Calu3 (cell line): ENCODE results near the gene ADM5. TPM values are rescaled to one million over a fixed set of nuclear protein-coding genes. Genes with fewer than 3 reads are reported as not detected.
A peak's percentile ranks its signal among the peaks of the same experiment; 100 is the strongest.

Source experiments
- BruUV-seq: library from RNA; stranded (reverse); fragments of 400-500 nt; replicated peaks from 2 replicates; lab custom pipeline; 2021; lab: Mats Ljungman, UMichigan
- CTCF ChIA-PET: fragments of 300-600 bp; sonication (Branson Sonifier 250); formaldehyde crosslinking; loops from one replicate; lab custom pipeline; 2022; ENCODE audit warnings: antibody characterized with exemption; lab: Charles Lee
- DNase-seq: peaks from one replicate; pipeline ENCODE4 v3.0.0; 2022
- H3K27ac Mint-ChIP-seq: one replicate; pipeline ENCODE4 v1.8.0; 2022; ENCODE audit warnings: mixed read lengths; ENCODE audit not compliant: unreplicated experiment
- H3K27me3 Mint-ChIP-seq: one replicate; pipeline ENCODE4 v1.8.0; 2022; ENCODE audit warnings: mixed read lengths; ENCODE audit not compliant: unreplicated experiment
- H3K36me3 Mint-ChIP-seq: one replicate; pipeline ENCODE4 v1.8.0; 2022; ENCODE audit warnings: mild to moderate bottlenecking, moderate library complexity, mixed read lengths; ENCODE audit not compliant: insufficient read depth, unreplicated experiment
- H3K4me1 Mint-ChIP-seq: one replicate; pipeline ENCODE4 v1.8.0; 2022; ENCODE audit warnings: mild to moderate bottlenecking, low read depth, mixed read lengths; ENCODE audit not compliant: unreplicated experiment
- H3K4me3 Mint-ChIP-seq: one replicate; pipeline ENCODE4 v1.8.0; 2022; ENCODE audit warnings: mild to moderate bottlenecking, low read depth, moderate library complexity, mixed read lengths; ENCODE audit not compliant: unreplicated experiment
- H3K9me3 Mint-ChIP-seq: one replicate; pipeline ENCODE4 v1.8.0; 2022; ENCODE audit warnings: low read depth, mixed read lengths; ENCODE audit not compliant: unreplicated experiment
- intact Hi-C: fragments of 100-400 bp; cut with micrococcal nuclease; formaldehyde crosslinking; loops from one replicate; pipeline ENCODE4 v1.10.0; 2022; ENCODE audit not compliant: unreplicated experiment
- total RNA-seq: library from RNA; stranded (reverse); gene quantifications from 2 replicates; pipeline ENCODE4 v1.2.3, GENCODE V29; 2022
- TF ChIP-seq, protein P1 (sequence below): fragments of 200-600 bp; IDR thresholded peaks from one replicate; pipeline ENCODE4 v1.8.0; 2022; ENCODE audit warnings: antibody characterized with exemption; ENCODE audit not compliant: unreplicated experiment

ADM5 gene
- total RNA-seq, 1 experiment from 2014 or later, result 18.5 TPM

DNA sequence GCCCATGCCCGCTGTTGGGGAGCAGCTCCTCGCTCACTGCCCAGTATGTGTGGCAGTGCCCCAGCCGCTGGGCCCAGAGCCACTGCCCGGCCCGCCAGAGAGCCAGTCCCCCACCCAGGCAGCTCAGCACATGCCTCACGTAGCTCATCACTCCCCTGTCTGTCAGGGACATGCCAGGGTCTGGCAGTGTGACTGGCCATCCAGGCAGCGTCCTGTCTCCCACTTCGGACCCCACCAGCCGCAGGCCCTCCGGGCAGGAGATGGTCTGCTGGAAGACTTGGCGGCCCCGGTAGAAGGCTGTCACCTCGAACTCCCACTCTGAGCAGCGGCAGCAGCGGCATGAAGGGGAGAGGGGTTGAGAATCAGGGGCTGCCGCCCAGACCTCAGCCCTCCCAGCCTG lies 27.4 kb upstream of the ADM5 start:
- no TSS peak for BruUV-seq
- CTCF ChIA-PET, result no interaction called here
- DNase-seq, result no peak
- TF ChIP-seq, protein P1, sequence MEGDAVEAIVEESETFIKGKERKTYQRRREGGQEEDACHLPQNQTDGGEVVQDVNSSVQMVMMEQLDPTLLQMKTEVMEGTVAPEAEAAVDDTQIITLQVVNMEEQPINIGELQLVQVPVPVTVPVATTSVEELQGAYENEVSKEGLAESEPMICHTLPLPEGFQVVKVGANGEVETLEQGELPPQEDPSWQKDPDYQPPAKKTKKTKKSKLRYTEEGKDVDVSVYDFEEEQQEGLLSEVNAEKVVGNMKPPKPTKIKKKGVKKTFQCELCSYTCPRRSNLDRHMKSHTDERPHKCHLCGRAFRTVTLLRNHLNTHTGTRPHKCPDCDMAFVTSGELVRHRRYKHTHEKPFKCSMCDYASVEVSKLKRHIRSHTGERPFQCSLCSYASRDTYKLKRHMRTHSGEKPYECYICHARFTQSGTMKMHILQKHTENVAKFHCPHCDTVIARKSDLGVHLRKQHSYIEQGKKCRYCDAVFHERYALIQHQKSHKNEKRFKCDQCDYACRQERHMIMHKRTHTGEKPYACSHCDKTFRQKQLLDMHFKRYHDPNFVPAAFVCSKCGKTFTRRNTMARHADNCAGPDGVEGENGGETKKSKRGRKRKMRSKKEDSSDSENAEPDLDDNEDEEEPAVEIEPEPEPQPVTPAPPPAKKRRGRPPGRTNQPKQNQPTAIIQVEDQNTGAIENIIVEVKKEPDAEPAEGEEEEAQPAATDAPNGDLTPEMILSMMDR, result no peak
- intact Hi-C loops, result no loop called here
- no peaks in the 10 kb centered on the region for H3K27me3 Mint-ChIP-seq
- H3K27ac Mint-ChIP-seq, result no peak overlapping the region
- peaks cover 95% of the 10 kb centered on the region for H3K36me3 Mint-ChIP-seq
- no peak overlapping the region for H3K4me3 Mint-ChIP-seq
- H3K4me1 Mint-ChIP-seq, result peaks cover 7% of the 10 kb centered on the region
- H3K9me3 Mint-ChIP-seq, result no peaks in the 10 kb centered on the region

GRCh38 chr19:49663224-49663623 lies 26.2 kb upstream of the ADM5 start:
- H3K4me1 Mint-ChIP-seq, result peaks cover 13% of the 10 kb centered on the region
- H3K27ac Mint-ChIP-seq, result no peak overlapping the region
- CTCF ChIA-PET, result interaction anchor here (0.6 to 1.2 kb wide), 2 partner anchors 17 to 40 kb away, joined by 3 to 4 read pairs; no protein-coding TSS in a partner anchor
- no peaks in the 10 kb centered on the region for H3K27me3 Mint-ChIP-seq
- no peaks in the 10 kb centered on the region for H3K9me3 Mint-ChIP-seq
- H3K4me3 Mint-ChIP-seq, result peak overlapping the region; percentile 8
- TF ChIP-seq, protein P1, result no peak
- BruUV-seq, result no TSS peak
- no peak for DNase-seq
- intact Hi-C loops, result no loop called here
- H3K36me3 Mint-ChIP-seq, result peaks cover 92% of the 10 kb centered on the region

GRCh38 chr19:49664171-49665035 lies 25.0 kb upstream of the ADM5 start:
- CTCF ChIA-PET, result interaction anchor here (0.7 to 2.5 kb wide), 4 partner anchors 9 to 24 kb away, joined by 3 to 10 read pairs (median 5); partner anchors contain the start of genes PRMT1 and RRAS
- H3K27ac Mint-ChIP-seq, result peak overlapping the region; percentile 77
- peaks cover 87% of the 10 kb centered on the region for H3K36me3 Mint-ChIP-seq
- H3K9me3 Mint-ChIP-seq, result no peaks in the 10 kb centered on the region
- intact Hi-C loops, result loop anchor here (1.0 kb wide), 1 partner anchor 24 kb away; the partner anchor contains the start of gene RRAS
- BruUV-seq, result no TSS peak
- TF ChIP-seq, protein P1, result no peak
- peak; percentile 96 for DNase-seq
- H3K27me3 Mint-ChIP-seq, result no peaks in the 10 kb centered on the region
- peaks cover 13% of the 10 kb centered on the region for H3K4me1 Mint-ChIP-seq
- H3K4me3 Mint-ChIP-seq, result peak overlapping the region; percentile 83

GRCh38 chr19:49665036-49665350 lies 24.4 kb upstream of the ADM5 start:
- TF ChIP-seq, protein P1, result no peak
- peaks cover 84% of the 10 kb centered on the region for H3K36me3 Mint-ChIP-seq
- H3K27ac Mint-ChIP-seq, result peak overlapping the region; percentile 77
- peak overlapping the region; percentile 83 for H3K4me3 Mint-ChIP-seq
- H3K9me3 Mint-ChIP-seq, result no peaks in the 10 kb centered on the region
- no TSS peak for BruUV-seq
- CTCF ChIA-PET, result interaction anchor here (0.7 to 2.5 kb wide), 2 partner anchors 10 to 12 kb away, joined by 7 to 10 read pairs; partner anchors contain the start of gene PRMT1
- peaks cover 13% of the 10 kb centered on the region for H3K4me1 Mint-ChIP-seq
- intact Hi-C loops, result no loop called here
- H3K27me3 Mint-ChIP-seq, result no peaks in the 10 kb centered on the region
- no peak for DNase-seq
